Astrocyte (in vitro differentiated cells and primary cell): ENCODE measurements around the gene HOXD13. TPM values are rescaled to one million over a fixed set of nuclear protein-coding genes. Genes with fewer than 3 reads are reported as not detected.

Experiments used
- DNase-seq: peaks from one replicate; pipeline ENCODE4 v3.0.0-alpha.2; 2010; ENCODE audit warnings: low read depth
- FAIRE-seq: peaks from 2 replicates; lab custom pipeline; 2011; peaks lifted over from hg19 to GRCh38; lab: Jason Lieb, UNC
- H2AFZ ChIP-seq: 2 replicates; pipeline ENCODE4 v1.6.0; 2012; ENCODE audit warnings: low read depth, low read length, inconsistent platforms
- H3K27ac ChIP-seq: 2 replicates; pipeline ENCODE4 v1.5.1; 2011; ENCODE audit warnings: low read depth, low read length, inconsistent platforms
- H3K27me3 ChIP-seq: 2 replicates; pipeline ENCODE4 v1.6.0; 2011; ENCODE audit warnings: low read length, inconsistent platforms; ENCODE audit not compliant: insufficient read depth
- H3K36me3 ChIP-seq: 2 replicates; pipeline ENCODE4 v1.5.1; 2011; ENCODE audit warnings: low read length, inconsistent platforms; ENCODE audit not compliant: insufficient read depth
- H3K4me1 ChIP-seq: 2 replicates; pipeline ENCODE4 v1.5.1; 2011; ENCODE audit warnings: low read length, inconsistent platforms; ENCODE audit not compliant: insufficient read depth
- H3K4me2 ChIP-seq: 2 replicates; pipeline ENCODE4 v1.6.0; 2012; ENCODE audit warnings: low read length, inconsistent platforms
- H3K4me3 ChIP-seq: 2 replicates; pipeline ENCODE4 v1.5.1; 2011; ENCODE audit warnings: low read depth, mild to moderate bottlenecking, low read length, inconsistent platforms; ENCODE audit not compliant: insufficient read depth
- H3K79me2 ChIP-seq: 2 replicates; pipeline ENCODE4 v1.6.0; 2012; ENCODE audit warnings: mild to moderate bottlenecking, low read length, inconsistent platforms; ENCODE audit not compliant: insufficient read depth
- H3K9ac ChIP-seq: 2 replicates; pipeline ENCODE4 v1.6.0; 2012; ENCODE audit warnings: mild to moderate bottlenecking, low read length, inconsistent platforms
- H3K9me3 ChIP-seq: 2 replicates; pipeline ENCODE4 v1.5.1; 2012; ENCODE audit warnings: low read depth, mild to moderate bottlenecking, low read length, inconsistent platforms; ENCODE audit not compliant: insufficient read depth
- H4K20me1 ChIP-seq: 2 replicates; pipeline ENCODE4 v1.6.0; 2012; ENCODE audit warnings: low read length, inconsistent platforms; ENCODE audit not compliant: insufficient read depth
- H3K27ac Mint-ChIP-seq: one replicate; pipeline ENCODE4 v1.8.0; 2021; ENCODE audit warnings: mild to moderate bottlenecking, mixed read lengths; ENCODE audit not compliant: unreplicated experiment
- H3K27me3 Mint-ChIP-seq: one replicate; pipeline ENCODE4 v1.8.0; 2021; ENCODE audit warnings: low read depth, mixed read lengths; ENCODE audit not compliant: unreplicated experiment
- H3K36me3 Mint-ChIP-seq: one replicate; pipeline ENCODE4 v1.8.0; 2021; ENCODE audit warnings: low read depth, mixed read lengths; ENCODE audit not compliant: unreplicated experiment
- H3K4me1 Mint-ChIP-seq: one replicate; pipeline ENCODE4 v1.8.0; 2021; ENCODE audit warnings: low read depth, mixed read lengths; ENCODE audit not compliant: unreplicated experiment
- H3K4me3 Mint-ChIP-seq: one replicate; pipeline ENCODE4 v1.8.0; 2021; ENCODE audit warnings: mild to moderate bottlenecking, moderate library complexity, mixed read lengths; ENCODE audit not compliant: unreplicated experiment
- H3K9me3 Mint-ChIP-seq: one replicate; pipeline ENCODE4 v1.8.0; 2021; ENCODE audit warnings: mild to moderate bottlenecking, mixed read lengths; ENCODE audit not compliant: unreplicated experiment
- EZH2 ChIP-seq: IDR thresholded peaks from 2 replicates; pipeline ENCODE4 v1.6.1; 2012; ENCODE audit warnings: mild to moderate bottlenecking, low read length, inconsistent platforms; ENCODE audit not compliant: insufficient read depth
- total RNA-seq: library from RNA; stranded (reverse); gene quantifications from 2 replicates; pipeline ENCODE4 v1.2.1, GENCODE V29; 2021
- TF ChIP-seq, protein P1 (sequence below): IDR thresholded peaks from 2 replicates; pipeline ENCODE4 v1.5.1; 2011; ENCODE audit warnings: low read depth, mild to moderate bottlenecking, inconsistent platforms, low read length, moderate library complexity; ENCODE audit not compliant: insufficient read depth

HOXD13 gene
- total RNA-seq, 1 donor from 2014 or later, result not detected

DNA sequence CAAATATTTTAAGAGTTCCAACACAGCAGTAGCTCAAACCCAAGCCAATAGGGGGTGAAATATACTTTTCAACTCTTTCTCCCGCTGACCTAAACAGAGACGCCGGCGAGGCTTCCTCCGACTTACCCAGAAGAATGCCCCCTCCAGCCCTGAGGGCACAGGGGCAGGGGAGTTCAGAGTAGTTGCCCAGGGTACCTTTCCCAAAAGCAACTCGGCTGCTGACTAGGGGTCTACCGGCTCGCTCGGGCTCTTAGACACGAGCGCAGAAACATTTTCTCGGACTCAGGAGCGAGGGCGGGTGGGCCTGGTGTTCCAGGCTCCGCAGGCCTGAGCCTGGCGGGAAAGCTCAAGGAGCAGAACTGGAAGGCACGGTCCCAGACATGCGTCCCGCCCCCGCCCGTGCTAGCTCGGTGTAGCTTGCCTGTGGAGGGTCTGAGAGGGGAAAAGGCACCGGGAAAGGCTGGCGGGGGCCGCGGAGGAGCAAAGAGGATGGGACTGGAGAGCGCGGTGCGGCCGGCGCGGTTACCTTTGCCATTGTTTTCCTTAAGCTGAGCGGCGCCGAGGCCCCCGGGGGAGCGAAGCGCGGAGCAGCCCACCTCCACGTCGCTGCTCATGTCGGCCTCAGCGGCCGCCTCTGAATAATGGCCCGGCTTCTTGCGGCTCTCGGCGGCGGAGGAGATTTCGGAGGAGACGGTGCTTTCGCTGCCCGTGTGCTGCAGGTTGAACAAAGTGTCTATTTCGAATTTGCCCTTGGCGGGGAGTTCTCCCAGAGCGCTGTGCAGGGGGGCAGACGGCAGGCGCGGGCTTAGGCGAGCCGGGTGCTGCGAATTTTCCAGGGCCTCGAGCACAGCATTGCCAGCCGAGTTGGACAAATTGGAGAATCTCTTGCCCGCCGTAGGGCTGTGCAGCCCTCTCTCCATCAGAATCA, 9.4 kb upstream of the HOXD13 start:
- Histone ChIP-seq H3K4me2 (no peak overlapping the region), H3K27me3 (peaks cover 94% of the 10 kb centered on the region), H3K36me3 (no peaks in the 10 kb centered on the region), H4K20me1 (peaks cover 20% of the 10 kb centered on the region), H3K27ac (no peak overlapping the region), H2AFZ (no peak overlapping the region), H3K4me3 (no peak overlapping the region), H3K4me1 (peaks cover 3% of the 10 kb centered on the region), H3K79me2 (no peaks in the 10 kb centered on the region), H3K9me3 (peaks cover 3% of the 10 kb centered on the region), H3K9ac (no peak overlapping the region)
- TF ChIP-seq EZH2, result peak; percentile 65
- TF ChIP-seq, protein P1, sequence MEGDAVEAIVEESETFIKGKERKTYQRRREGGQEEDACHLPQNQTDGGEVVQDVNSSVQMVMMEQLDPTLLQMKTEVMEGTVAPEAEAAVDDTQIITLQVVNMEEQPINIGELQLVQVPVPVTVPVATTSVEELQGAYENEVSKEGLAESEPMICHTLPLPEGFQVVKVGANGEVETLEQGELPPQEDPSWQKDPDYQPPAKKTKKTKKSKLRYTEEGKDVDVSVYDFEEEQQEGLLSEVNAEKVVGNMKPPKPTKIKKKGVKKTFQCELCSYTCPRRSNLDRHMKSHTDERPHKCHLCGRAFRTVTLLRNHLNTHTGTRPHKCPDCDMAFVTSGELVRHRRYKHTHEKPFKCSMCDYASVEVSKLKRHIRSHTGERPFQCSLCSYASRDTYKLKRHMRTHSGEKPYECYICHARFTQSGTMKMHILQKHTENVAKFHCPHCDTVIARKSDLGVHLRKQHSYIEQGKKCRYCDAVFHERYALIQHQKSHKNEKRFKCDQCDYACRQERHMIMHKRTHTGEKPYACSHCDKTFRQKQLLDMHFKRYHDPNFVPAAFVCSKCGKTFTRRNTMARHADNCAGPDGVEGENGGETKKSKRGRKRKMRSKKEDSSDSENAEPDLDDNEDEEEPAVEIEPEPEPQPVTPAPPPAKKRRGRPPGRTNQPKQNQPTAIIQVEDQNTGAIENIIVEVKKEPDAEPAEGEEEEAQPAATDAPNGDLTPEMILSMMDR, result no peak
- Mint-ChIP-seq H3K4me3 (no peak overlapping the region), H3K27ac (peak overlapping the region; percentile 7), H3K27me3 (peaks cover 81% of the 10 kb centered on the region), H3K9me3 (peaks cover 38% of the 10 kb centered on the region), H3K36me3 (peaks cover 6% of the 10 kb centered on the region), H3K4me1 (peaks cover 5% of the 10 kb centered on the region)
- FAIRE-seq (no peak), DNase-seq (no peak)

DNA sequence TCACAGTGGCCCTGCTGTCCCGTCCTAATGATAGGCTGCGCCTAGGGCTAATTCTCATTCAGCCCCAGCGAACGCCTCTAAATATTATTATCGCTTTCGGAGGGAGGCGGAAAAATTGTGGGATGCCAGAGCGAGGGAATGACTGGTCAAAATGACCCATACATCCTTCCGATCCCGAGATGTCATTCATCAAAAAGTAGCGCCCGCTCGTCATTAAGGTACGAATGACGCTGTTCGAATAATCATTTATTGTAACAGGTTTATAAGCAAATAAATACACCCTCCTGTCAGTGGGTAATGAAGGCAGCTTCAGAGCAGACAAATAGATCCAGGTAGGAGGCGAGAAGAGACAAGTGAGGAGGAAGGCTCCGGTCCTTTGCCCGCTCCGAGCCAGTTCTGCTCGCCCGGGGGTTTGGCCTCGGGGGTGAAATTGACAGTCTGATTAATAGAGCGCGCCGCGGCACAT, 8.7 kb upstream of the HOXD13 start, which contains the start of gene EVX2:
EVX2 (minus strand) TSS at position 167 of the 466 bp plus-strand sequence. CDS start 186 bp downstream, outside the sequence.
- Histone ChIP-seq H3K9me3 (peaks cover 3% of the 10 kb centered on the region), H3K27ac (no peak within 1 kb of the TSS), H3K27me3 (peaks cover 93% of the 10 kb centered on the region), H3K79me2 (no peaks in the 10 kb centered on the region), H2AFZ (no peak within 1 kb of the TSS), H3K4me3 (no peak within 1 kb of the TSS), H3K36me3 (no peaks in the 10 kb centered on the region), H4K20me1 (peaks cover 20% of the 10 kb centered on the region), H3K4me1 (peaks cover 3% of the 10 kb centered on the region), H3K4me2 (no peak within 1 kb of the TSS), H3K9ac (no peak within 1 kb of the TSS)
- Mint-ChIP-seq H3K9me3 (peaks cover 39% of the 10 kb centered on the region), H3K36me3 (peaks cover 6% of the 10 kb centered on the region), H3K27me3 (peaks cover 81% of the 10 kb centered on the region), H3K4me3 (no peak within 1 kb of the TSS), H3K4me1 (peaks cover 5% of the 10 kb centered on the region), H3K27ac (peak within 1 kb of the TSS; percentile 41)
- FAIRE-seq, result no peak
- TF ChIP-seq, protein P1, result no peak
- no peak for TF ChIP-seq EZH2
- no peak for DNase-seq
